ENCODE data around the gene SMIM24.

The SMIM24 gene

GRCh38 chr19:3518659-3519058 is 38.3 kb upstream of the SMIM24 start:
- H3K79me2 ChIP-seq (ENCODE audit: insufficient read depth, low read length): peaks cover 100% of the 10 kb centered on the region
- H3K9ac ChIP-seq (ENCODE audit: low read depth, low read length): no peak overlapping the region
- TF ChIP-seq EZH2 (IDR thresholded peaks at IDR 0.05; ENCODE audit: borderline replicate concordance, low read depth, low read length, severe bottlenecking): no peak
- TF ChIP-seq, protein P1, sequence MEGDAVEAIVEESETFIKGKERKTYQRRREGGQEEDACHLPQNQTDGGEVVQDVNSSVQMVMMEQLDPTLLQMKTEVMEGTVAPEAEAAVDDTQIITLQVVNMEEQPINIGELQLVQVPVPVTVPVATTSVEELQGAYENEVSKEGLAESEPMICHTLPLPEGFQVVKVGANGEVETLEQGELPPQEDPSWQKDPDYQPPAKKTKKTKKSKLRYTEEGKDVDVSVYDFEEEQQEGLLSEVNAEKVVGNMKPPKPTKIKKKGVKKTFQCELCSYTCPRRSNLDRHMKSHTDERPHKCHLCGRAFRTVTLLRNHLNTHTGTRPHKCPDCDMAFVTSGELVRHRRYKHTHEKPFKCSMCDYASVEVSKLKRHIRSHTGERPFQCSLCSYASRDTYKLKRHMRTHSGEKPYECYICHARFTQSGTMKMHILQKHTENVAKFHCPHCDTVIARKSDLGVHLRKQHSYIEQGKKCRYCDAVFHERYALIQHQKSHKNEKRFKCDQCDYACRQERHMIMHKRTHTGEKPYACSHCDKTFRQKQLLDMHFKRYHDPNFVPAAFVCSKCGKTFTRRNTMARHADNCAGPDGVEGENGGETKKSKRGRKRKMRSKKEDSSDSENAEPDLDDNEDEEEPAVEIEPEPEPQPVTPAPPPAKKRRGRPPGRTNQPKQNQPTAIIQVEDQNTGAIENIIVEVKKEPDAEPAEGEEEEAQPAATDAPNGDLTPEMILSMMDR (IDR thresholded peaks at IDR 0.05; ENCODE audit: borderline replicate concordance, extremely low read depth, low read length, poor library complexity, severe bottlenecking): no peak
- H3K4me1 ChIP-seq (ENCODE audit: insufficient read depth, low read length): no peaks in the 10 kb centered on the region
- H3K9me3 ChIP-seq (ENCODE audit: insufficient read depth, low read length, severe bottlenecking): no peaks in the 10 kb centered on the region
- no peak overlapping the region for H3K4me3 ChIP-seq (ENCODE audit: low read depth in 1 of 2, low read length in 2 of 2)
- peaks cover 77% of the 10 kb centered on the region for H3K36me3 ChIP-seq (ENCODE audit: insufficient read depth, low read length)
- no peaks in the 10 kb centered on the region for H3K27me3 ChIP-seq (ENCODE audit: insufficient read depth, low read length, poor library complexity)
- DNase-seq (no peak), ATAC-seq (ENCODE audit: insufficient read depth, low read depth) (no peak)
- no peak overlapping the region for H3K4me2 ChIP-seq (ENCODE audit: insufficient read depth, low read length)
- H3K27ac ChIP-seq (ENCODE audit: low read length): no peak overlapping the region
- H2AFZ ChIP-seq (ENCODE audit: low read depth, low read length): no peak overlapping the region
- peaks cover 89% of the 10 kb centered on the region for H4K20me1 ChIP-seq (ENCODE audit: insufficient read depth, low read length)

GRCh38 chr19:3518255-3518654 is 37.9 kb upstream of the SMIM24 start:
- H3K9me3 ChIP-seq (ENCODE audit: insufficient read depth, low read length, severe bottlenecking): no peaks in the 10 kb centered on the region
- no peak overlapping the region for H3K4me2 ChIP-seq (ENCODE audit: insufficient read depth, low read length)
- H3K36me3 ChIP-seq (ENCODE audit: insufficient read depth, low read length): peaks cover 77% of the 10 kb centered on the region
- no peak overlapping the region for H3K9ac ChIP-seq (ENCODE audit: low read depth, low read length)
- no peak overlapping the region for H3K27ac ChIP-seq (ENCODE audit: low read length)
- no peak overlapping the region for H3K4me3 ChIP-seq (ENCODE audit: low read depth in 1 of 2, low read length in 2 of 2)
- no peak overlapping the region for H2AFZ ChIP-seq (ENCODE audit: low read depth, low read length)
- H3K4me1 ChIP-seq (ENCODE audit: insufficient read depth, low read length): peaks cover under 1% of the 10 kb centered on the region; the same call in 1 of the 2 replicates
- TF ChIP-seq, protein P1 (IDR thresholded peaks at IDR 0.05; ENCODE audit: borderline replicate concordance, extremely low read depth, low read length, poor library complexity, severe bottlenecking): no peak
- no peak for TF ChIP-seq EZH2 (IDR thresholded peaks at IDR 0.05; ENCODE audit: borderline replicate concordance, low read depth, low read length, severe bottlenecking)
- peaks cover 89% of the 10 kb centered on the region for H4K20me1 ChIP-seq (ENCODE audit: insufficient read depth, low read length)
- no peak for DNase-seq
- no peaks in the 10 kb centered on the region for H3K27me3 ChIP-seq (ENCODE audit: insufficient read depth, low read length, poor library complexity)
- no peak for ATAC-seq (ENCODE audit: insufficient read depth, low read depth)
- peaks cover 100% of the 10 kb centered on the region for H3K79me2 ChIP-seq (ENCODE audit: insufficient read depth, low read length)

GRCh38 chr19:3517638-3518037 is 37.3 kb upstream of the SMIM24 start:
- no peak for DNase-seq
- Histone ChIP-seq H3K36me3 (ENCODE audit: insufficient read depth, low read length) (peaks cover 77% of the 10 kb centered on the region), H2AFZ (ENCODE audit: low read depth, low read length) (no peak overlapping the region), H3K27me3 (ENCODE audit: insufficient read depth, low read length, poor library complexity) (no peaks in the 10 kb centered on the region), H3K9me3 (ENCODE audit: insufficient read depth, low read length, severe bottlenecking) (no peaks in the 10 kb centered on the region), H3K27ac (ENCODE audit: low read length) (no peak overlapping the region), H4K20me1 (ENCODE audit: insufficient read depth, low read length) (peaks cover 89% of the 10 kb centered on the region), H3K4me1 (ENCODE audit: insufficient read depth, low read length) (peaks cover 2% of the 10 kb centered on the region; the same call in 1 of the 2 replicates), H3K4me2 (ENCODE audit: insufficient read depth, low read length) (no peak overlapping the region), H3K9ac (ENCODE audit: low read depth, low read length) (no peak overlapping the region), H3K79me2 (ENCODE audit: insufficient read depth, low read length) (peaks cover 100% of the 10 kb centered on the region), H3K4me3 (ENCODE audit: low read depth in 1 of 2, low read length in 2 of 2) (no peak overlapping the region)
- ATAC-seq (ENCODE audit: insufficient read depth, low read depth): no peak
- TF ChIP-seq, protein P1 (IDR thresholded peaks at IDR 0.05; ENCODE audit: borderline replicate concordance, extremely low read depth, low read length, poor library complexity, severe bottlenecking): no peak
- TF ChIP-seq EZH2 (IDR thresholded peaks at IDR 0.05; ENCODE audit: borderline replicate concordance, low read depth, low read length, severe bottlenecking): no peak
